ENCODE results near the gene ANKRD52. TPM values are rescaled to one million over a fixed set of nuclear protein-coding genes. Genes with fewer than 3 reads are reported as not detected.

ANKRD52 gene
- polyA plus RNA-seq, 2 of the 4 experiments (the other 2 are of a cell fraction) = 26.1 to 48.7 TPM

DNA sequence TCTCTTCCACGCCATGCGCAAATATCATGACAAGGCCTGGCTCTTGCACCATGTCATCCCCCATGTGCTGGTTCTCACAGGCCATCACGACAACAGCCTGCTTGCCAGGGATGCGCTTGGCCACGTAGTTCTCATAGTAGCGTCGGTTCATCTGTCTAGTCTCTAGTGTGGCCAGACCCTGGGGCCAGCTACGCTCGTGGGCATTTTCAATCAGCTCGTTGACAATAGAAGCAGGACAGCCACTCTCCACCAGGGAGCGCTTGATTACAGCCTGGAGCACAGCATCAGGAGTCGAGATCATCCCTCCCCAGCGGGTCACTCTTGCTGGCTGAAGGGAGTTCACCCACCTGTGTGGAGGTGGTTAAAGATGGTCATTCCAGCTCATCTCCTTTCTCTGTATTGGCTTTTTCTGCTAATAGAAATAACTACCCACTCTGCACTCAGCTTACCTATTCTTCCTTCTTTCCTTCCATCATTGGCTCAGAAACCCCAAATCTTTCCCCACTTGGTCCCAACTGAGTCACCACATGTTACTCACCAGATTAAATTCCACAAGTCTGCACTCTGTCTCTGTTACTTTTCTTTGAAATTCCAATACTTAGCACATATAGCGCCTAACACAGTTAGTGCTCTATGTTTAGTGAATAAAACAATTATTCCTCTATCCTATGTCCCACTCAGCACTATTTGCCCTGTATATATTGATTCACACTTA is 51.6 kb downstream of the ANKRD52 start:
- Histone ChIP-seq H3K4me2 (no peak overlapping the region), H3K4me1 (no peaks in the 10 kb centered on the region), H3K9me3 (no peaks in the 10 kb centered on the region), H3K27ac (no peak overlapping the region), H3K4me3 (no peak overlapping the region)
- DNase-seq (ENCODE audit: low read depth in 1 of 2, low spot score in 1 of 2) (peak; percentile 72 to 74), ATAC-seq (peak; percentile 94 to 96), FAIRE-seq (no peak)
- CTCF ChIA-PET = interaction anchor here (0.6 to 6.1 kb wide), 27 partner anchors 10 to 373 kb away, joined by 3 to 77 read pairs (median 4); partner anchors contain the start of genes ANKRD52, RNF41, SMARCC2 and SPRYD4
- 63% methylated on average over 14 of the region's 14 CpGs for WGBS (ENCODE audit: missing lambda C conversion rate)
- POLR2A ChIA-PET = interaction anchor here (3.4 kb wide), 1 partner anchor 15 kb away, joined by 34 read pairs; the partner anchor contains the start of gene RNF41
- TF ChIP-seq SMC3 (IDR thresholded peaks at IDR 0.05) (peak; percentile 46; the same call in 2 of the 3 replicates), RAD21 (conservative IDR thresholded peaks at IDR 0.05 in 1 of 2, IDR thresholded peaks at IDR 0.05 in 1 of 2) (peak; percentile 45 to 68; a peak in 4 of 5 replicates), SREBF2 (IDR thresholded peaks at IDR 0.05) (no peak)
- TF ChIP-seq, protein P1, sequence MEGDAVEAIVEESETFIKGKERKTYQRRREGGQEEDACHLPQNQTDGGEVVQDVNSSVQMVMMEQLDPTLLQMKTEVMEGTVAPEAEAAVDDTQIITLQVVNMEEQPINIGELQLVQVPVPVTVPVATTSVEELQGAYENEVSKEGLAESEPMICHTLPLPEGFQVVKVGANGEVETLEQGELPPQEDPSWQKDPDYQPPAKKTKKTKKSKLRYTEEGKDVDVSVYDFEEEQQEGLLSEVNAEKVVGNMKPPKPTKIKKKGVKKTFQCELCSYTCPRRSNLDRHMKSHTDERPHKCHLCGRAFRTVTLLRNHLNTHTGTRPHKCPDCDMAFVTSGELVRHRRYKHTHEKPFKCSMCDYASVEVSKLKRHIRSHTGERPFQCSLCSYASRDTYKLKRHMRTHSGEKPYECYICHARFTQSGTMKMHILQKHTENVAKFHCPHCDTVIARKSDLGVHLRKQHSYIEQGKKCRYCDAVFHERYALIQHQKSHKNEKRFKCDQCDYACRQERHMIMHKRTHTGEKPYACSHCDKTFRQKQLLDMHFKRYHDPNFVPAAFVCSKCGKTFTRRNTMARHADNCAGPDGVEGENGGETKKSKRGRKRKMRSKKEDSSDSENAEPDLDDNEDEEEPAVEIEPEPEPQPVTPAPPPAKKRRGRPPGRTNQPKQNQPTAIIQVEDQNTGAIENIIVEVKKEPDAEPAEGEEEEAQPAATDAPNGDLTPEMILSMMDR (IDR thresholded peaks at IDR 0.05) = peak; percentile 61

DNA sequence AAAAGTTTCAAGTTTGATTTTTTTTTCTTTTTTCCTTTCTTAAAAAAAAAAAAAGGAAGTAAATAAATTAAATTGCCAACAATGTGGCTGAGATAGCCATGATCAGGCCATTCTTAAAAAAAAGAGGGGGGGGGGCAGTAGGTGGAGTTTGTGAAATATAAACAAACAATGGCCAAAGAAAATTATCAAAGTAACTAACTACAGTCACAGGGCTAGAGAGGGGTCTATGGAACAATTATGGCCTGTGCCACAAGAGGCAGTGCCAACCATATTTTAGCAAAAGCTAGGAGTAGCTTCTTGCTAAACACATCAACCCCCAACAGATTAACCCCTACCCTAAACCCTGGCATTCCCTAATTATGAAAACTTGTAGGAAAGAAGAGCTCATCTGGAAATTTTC is 52.7 kb downstream of the ANKRD52 start:
- no peak overlapping the region for H3K27ac ChIP-seq
- ChIA-PET POLR2A (interaction anchor here (0.7 to 3.4 kb wide), 2 partner anchors 16 to 231 kb away, joined by 4 to 34 read pairs; partner anchors contain the start of gene RNF41), CTCF (interaction anchor here (0.8 to 6.1 kb wide), 14 partner anchors 9 to 263 kb away, joined by 3 to 77 read pairs (median 6); partner anchors contain the start of genes ANKRD52, RNF41, SMARCC2 and SPRYD4)
- no peak overlapping the region for H3K4me3 ChIP-seq
- H3K4me2 ChIP-seq = no peak overlapping the region
- peak; percentile 69 to 72; a peak in 5 of 6 replicates for ATAC-seq
- DNase-seq (ENCODE audit: low read depth in 1 of 2, low spot score in 1 of 2) = peak in 1 of 2 experiments; percentile 29
- H3K4me1 ChIP-seq = no peaks in the 10 kb centered on the region
- no peak for FAIRE-seq
- TF ChIP-seq HOXA7 (CRISPR knock-in tag; IDR thresholded peaks at IDR 0.05) = no peak
- TF ChIP-seq, protein P2, sequence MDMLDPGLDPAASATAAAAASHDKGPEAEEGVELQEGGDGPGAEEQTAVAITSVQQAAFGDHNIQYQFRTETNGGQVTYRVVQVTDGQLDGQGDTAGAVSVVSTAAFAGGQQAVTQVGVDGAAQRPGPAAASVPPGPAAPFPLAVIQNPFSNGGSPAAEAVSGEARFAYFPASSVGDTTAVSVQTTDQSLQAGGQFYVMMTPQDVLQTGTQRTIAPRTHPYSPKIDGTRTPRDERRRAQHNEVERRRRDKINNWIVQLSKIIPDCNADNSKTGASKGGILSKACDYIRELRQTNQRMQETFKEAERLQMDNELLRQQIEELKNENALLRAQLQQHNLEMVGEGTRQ (IDR thresholded peaks at IDR 0.05) = no peak
- TF ChIP-seq RCOR1 (IDR thresholded peaks at IDR 0.05; ENCODE audit: low read depth, low read length) = no peak
- TF ChIP-seq, protein P3, sequence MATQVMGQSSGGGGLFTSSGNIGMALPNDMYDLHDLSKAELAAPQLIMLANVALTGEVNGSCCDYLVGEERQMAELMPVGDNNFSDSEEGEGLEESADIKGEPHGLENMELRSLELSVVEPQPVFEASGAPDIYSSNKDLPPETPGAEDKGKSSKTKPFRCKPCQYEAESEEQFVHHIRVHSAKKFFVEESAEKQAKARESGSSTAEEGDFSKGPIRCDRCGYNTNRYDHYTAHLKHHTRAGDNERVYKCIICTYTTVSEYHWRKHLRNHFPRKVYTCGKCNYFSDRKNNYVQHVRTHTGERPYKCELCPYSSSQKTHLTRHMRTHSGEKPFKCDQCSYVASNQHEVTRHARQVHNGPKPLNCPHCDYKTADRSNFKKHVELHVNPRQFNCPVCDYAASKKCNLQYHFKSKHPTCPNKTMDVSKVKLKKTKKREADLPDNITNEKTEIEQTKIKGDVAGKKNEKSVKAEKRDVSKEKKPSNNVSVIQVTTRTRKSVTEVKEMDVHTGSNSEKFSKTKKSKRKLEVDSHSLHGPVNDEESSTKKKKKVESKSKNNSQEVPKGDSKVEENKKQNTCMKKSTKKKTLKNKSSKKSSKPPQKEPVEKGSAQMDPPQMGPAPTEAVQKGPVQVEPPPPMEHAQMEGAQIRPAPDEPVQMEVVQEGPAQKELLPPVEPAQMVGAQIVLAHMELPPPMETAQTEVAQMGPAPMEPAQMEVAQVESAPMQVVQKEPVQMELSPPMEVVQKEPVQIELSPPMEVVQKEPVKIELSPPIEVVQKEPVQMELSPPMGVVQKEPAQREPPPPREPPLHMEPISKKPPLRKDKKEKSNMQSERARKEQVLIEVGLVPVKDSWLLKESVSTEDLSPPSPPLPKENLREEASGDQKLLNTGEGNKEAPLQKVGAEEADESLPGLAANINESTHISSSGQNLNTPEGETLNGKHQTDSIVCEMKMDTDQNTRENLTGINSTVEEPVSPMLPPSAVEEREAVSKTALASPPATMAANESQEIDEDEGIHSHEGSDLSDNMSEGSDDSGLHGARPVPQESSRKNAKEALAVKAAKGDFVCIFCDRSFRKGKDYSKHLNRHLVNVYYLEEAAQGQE (IDR thresholded peaks at IDR 0.05) = no peak
- no peak for TF ChIP-seq ZC3H11A (IDR thresholded peaks at IDR 0.05)
- TF ChIP-seq GATA3 (IDR thresholded peaks at IDR 0.05; ENCODE audit: borderline replicate concordance) = no peak
- TF ChIP-seq SREBF2 (IDR thresholded peaks at IDR 0.05) = no peak
- TF ChIP-seq, protein P1 (IDR thresholded peaks at IDR 0.05) = no peak
- no peak for TF ChIP-seq KDM5A (IDR thresholded peaks at IDR 0.05)
- TF ChIP-seq CBX2 (IDR thresholded peaks at IDR 0.05; ENCODE audit: borderline replicate concordance, low read depth) = no peak
- TF ChIP-seq, protein P4, sequence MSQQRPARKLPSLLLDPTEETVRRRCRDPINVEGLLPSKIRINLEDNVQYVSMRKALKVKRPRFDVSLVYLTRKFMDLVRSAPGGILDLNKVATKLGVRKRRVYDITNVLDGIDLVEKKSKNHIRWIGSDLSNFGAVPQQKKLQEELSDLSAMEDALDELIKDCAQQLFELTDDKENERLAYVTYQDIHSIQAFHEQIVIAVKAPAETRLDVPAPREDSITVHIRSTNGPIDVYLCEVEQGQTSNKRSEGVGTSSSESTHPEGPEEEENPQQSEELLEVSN (IDR thresholded peaks at IDR 0.05; ENCODE audit: borderline replicate concordance, low read depth) = no peak
- no peak for TF ChIP-seq RNF2 (IDR thresholded peaks at IDR 0.05; ENCODE audit: borderline replicate concordance, low read depth)
- TF ChIP-seq CEBPB (IDR thresholded peaks at IDR 0.05) = no peak
- TF ChIP-seq ESRRA (IDR thresholded peaks at IDR 0.05; ENCODE audit: borderline replicate concordance, low read length) = no peak
- no peaks in the 10 kb centered on the region for H3K9me3 ChIP-seq

All from A549 (cell line).